GM12878 (cell line): ENCODE data around the gene ZFYVE19. TPM values are rescaled to one million over a fixed set of nuclear protein-coding genes. Genes with fewer than 3 reads are reported as not detected.

ENCODE experiments used
- BHLHE40 ChIP-seq, 2 experiments: fragments of 450-650 bp in 1 of 2; IDR thresholded peaks; 2 replicates each; pipeline ENCODE4 v1.6.1; 2011 to 2017; ENCODE audit warnings: low read depth in 2 of 2, borderline replicate concordance in 1 of 2, improper control_type of control experiment in 1 of 2, low read length in 1 of 2, mild to moderate bottlenecking in 1 of 2
- CHD2 ChIP-seq: IDR thresholded peaks from 2 replicates; pipeline ENCODE4 v1.6.1; 2011; ENCODE audit warnings: low read depth, low read length, improper control_type of control experiment, borderline replicate concordance
- HSF1 ChIP-seq: fragments of 150-350 bp; IDR thresholded peaks from 2 replicates; pipeline ENCODE4 v1.6.1; 2014; ENCODE audit warnings: mild to moderate bottlenecking, low read depth, low read length
- POLR2AphosphoS5 ChIP-seq: IDR thresholded peaks from 2 replicates; pipeline ENCODE4 v1.6.1; 2011; ENCODE audit warnings: mild to moderate bottlenecking, low read length, inconsistent platforms
- WRNIP1 ChIP-seq: IDR thresholded peaks from 2 replicates; pipeline ENCODE4 v1.6.1; 2011; ENCODE audit warnings: low read depth, low read length, improper control_type of control experiment, borderline replicate concordance
- polyA plus RNA-seq, 11 experiments: library from polyadenylated mRNA; depleted of rRNA in 4 of 11; unstranded in 6 of 11; stranded (reverse) in 5 of 11; fragments of >200 nt; fragmentation: Nextera tagmentation in 4 of 11; fragmentation: Illumina TruSeq in 1 of 11; extraction: Ambion mirVana in 4 of 11; extraction: Trizol in 1 of 11; gene quantifications; 1 replicate in 1 of 11; 2 replicates in 10 of 11; pipeline versions ENCODE4 v1.2.1 to v1.2.3, GENCODE V29; 2011 to 2016; ENCODE audit warnings: inconsistent platforms in 2 of 11, missing spikeins in 2 of 11, low read depth in 1 of 11
- total RNA-seq, 4 experiments: library from RNA; depleted of rRNA in 3 of 4; stranded (reverse); fragments of >200 nt in 3 of 4; fragmentation: Illumina TruSeq in 1 of 4; extraction: Trizol in 1 of 4; gene quantifications; 2 replicates each; pipeline versions ENCODE4 v1.2.1 to v1.2.3, GENCODE V29; 2013 to 2021
- TF ChIP-seq, protein P1 (sequence below): fragments of 450-650 bp; IDR thresholded peaks from 2 replicates; pipeline ENCODE4 v1.6.1; 2016; ENCODE audit warnings: mild to moderate bottlenecking
- TF ChIP-seq, protein P2 (sequence below): fragments of 150-350 bp; IDR thresholded peaks from 2 replicates; pipeline ENCODE4 v1.6.1; 2016; ENCODE audit warnings: low read depth, low read length

The ZFYVE19 gene
- total and polyA plus RNA-seq, 10 of the 15 experiments (the other 5 are each of a cell fraction or from before 2014, with no cell fraction given) = 1.7 to 36.3 (median 17.0) TPM

GRCh38 chr15:40847223-40847961 lies 40.5 kb downstream of the ZFYVE19 start (continued):
- TF ChIP-seq HSF1 (0 out of 2 replicates have a peak, but pooled peaks have one; percentile 25), POLR2AphosphoS5 (no peak), CHD2 (peak; percentile 68), WRNIP1 (no peak), BHLHE40 (IDR thresholded peaks at IDR 0.05; ENCODE audit: borderline replicate concordance in 1 of 2, low read depth in 2 of 2, low read length in 1 of 2) (peak in 1 of 2 experiments; percentile 36; a peak in 1 of 4 replicates)
- TF ChIP-seq, protein P1, sequence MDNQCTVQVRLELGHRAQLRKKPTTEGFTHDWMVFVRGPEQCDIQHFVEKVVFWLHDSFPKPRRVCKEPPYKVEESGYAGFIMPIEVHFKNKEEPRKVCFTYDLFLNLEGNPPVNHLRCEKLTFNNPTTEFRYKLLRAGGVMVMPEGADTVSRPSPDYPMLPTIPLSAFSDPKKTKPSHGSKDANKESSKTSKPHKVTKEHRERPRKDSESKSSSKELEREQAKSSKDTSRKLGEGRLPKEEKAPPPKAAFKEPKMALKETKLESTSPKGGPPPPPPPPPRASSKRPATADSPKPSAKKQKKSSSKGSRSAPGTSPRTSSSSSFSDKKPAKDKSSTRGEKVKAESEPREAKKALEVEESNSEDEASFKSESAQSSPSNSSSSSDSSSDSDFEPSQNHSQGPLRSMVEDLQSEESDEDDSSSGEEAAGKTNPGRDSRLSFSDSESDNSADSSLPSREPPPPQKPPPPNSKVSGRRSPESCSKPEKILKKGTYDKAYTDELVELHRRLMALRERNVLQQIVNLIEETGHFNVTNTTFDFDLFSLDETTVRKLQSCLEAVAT = 0 out of 2 replicates have a peak, but pooled peaks have one; percentile 35
- TF ChIP-seq, protein P2, sequence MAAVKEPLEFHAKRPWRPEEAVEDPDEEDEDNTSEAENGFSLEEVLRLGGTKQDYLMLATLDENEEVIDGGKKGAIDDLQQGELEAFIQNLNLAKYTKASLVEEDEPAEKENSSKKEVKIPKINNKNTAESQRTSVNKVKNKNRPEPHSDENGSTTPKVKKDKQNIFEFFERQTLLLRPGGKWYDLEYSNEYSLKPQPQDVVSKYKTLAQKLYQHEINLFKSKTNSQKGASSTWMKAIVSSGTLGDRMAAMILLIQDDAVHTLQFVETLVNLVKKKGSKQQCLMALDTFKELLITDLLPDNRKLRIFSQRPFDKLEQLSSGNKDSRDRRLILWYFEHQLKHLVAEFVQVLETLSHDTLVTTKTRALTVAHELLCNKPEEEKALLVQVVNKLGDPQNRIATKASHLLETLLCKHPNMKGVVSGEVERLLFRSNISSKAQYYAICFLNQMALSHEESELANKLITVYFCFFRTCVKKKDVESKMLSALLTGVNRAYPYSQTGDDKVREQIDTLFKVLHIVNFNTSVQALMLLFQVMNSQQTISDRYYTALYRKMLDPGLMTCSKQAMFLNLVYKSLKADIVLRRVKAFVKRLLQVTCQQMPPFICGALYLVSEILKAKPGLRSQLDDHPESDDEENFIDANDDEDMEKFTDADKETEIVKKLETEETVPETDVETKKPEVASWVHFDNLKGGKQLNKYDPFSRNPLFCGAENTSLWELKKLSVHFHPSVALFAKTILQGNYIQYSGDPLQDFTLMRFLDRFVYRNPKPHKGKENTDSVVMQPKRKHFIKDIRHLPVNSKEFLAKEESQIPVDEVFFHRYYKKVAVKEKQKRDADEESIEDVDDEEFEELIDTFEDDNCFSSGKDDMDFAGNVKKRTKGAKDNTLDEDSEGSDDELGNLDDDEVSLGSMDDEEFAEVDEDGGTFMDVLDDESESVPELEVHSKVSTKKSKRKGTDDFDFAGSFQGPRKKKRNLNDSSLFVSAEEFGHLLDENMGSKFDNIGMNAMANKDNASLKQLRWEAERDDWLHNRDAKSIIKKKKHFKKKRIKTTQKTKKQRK = no peak
